ENCODE measurements around the gene ZMYND11.

The ZMYND11 gene

DNA sequence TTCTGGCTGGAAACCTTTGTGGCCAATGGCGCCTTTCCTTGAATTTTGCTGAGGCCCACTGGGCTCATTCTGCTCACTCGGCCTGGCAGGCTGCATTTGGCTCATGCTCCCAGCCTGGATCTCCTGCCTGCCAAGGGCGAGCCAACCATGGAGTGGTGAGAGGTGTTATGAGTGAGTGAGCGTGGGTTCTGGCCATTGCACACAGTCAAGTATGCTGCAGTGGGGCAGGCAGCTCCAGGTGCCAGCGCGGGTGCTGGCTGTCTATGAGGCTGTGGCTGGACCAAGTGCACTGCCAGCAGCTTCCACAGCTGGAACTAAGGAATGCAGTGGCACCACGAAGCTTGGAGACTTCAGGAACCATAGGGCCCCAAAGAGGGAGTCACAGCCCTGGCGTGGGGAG is 43.9 kb upstream of the ZMYND11 start:
- no peak overlapping the region for H3K4me3 ChIP-seq (replicated peaks; ENCODE audit: low read depth, low read length)
- no peak for DNase-seq (ENCODE audit: extremely low read depth, low read depth)
- TF ChIP-seq, protein P1, sequence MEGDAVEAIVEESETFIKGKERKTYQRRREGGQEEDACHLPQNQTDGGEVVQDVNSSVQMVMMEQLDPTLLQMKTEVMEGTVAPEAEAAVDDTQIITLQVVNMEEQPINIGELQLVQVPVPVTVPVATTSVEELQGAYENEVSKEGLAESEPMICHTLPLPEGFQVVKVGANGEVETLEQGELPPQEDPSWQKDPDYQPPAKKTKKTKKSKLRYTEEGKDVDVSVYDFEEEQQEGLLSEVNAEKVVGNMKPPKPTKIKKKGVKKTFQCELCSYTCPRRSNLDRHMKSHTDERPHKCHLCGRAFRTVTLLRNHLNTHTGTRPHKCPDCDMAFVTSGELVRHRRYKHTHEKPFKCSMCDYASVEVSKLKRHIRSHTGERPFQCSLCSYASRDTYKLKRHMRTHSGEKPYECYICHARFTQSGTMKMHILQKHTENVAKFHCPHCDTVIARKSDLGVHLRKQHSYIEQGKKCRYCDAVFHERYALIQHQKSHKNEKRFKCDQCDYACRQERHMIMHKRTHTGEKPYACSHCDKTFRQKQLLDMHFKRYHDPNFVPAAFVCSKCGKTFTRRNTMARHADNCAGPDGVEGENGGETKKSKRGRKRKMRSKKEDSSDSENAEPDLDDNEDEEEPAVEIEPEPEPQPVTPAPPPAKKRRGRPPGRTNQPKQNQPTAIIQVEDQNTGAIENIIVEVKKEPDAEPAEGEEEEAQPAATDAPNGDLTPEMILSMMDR (IDR thresholded peaks at IDR 0.05; ENCODE audit: low read depth, low read length, missing control alignments): no peak

DNA sequence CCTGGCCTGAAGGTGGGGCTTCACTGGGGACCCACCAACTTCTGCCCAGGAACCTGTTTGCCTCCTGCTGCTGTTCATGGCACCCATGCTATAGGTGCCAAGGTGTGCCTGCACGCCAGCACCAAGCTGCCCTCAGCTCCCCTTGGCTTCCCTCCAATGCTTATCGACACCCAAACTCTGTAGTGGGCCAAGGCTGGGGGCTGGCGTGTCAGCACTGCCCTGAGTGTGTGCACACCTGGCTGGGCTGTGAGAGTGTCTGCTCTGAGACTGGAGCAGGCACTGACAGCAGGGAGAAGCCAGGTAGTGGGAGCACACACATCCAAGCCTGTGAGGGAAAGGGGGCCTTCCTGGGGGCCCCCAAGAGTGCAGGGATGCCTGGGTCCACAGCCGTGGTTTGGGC is 43.1 kb upstream of the ZMYND11 start:
- TF ChIP-seq, protein P1 (IDR thresholded peaks at IDR 0.05; ENCODE audit: low read depth, low read length, missing control alignments): no peak
- no peak overlapping the region for H3K4me3 ChIP-seq (replicated peaks; ENCODE audit: low read depth, low read length)
- DNase-seq (ENCODE audit: extremely low read depth, low read depth): no peak

- no peak for DNase-seq (ENCODE audit: extremely low read depth, low read depth)
- TF ChIP-seq, protein P1 (IDR thresholded peaks at IDR 0.05; ENCODE audit: low read depth, low read length, missing control alignments): no peak
- H3K4me3 ChIP-seq (replicated peaks; ENCODE audit: low read depth, low read length): no peak overlapping the region
Measured at GRCh38 chr10:92846-93245, 42.4 kb upstream of the ZMYND11 start.

- TF ChIP-seq, protein P1 (IDR thresholded peaks at IDR 0.05; ENCODE audit: low read depth, low read length, missing control alignments): no peak
- no peak overlapping the region for H3K4me3 ChIP-seq (replicated peaks; ENCODE audit: low read depth, low read length)
- DNase-seq (ENCODE audit: extremely low read depth, low read depth): no peak
Measured at GRCh38 chr10:94613-95012, 40.6 kb upstream of the ZMYND11 start.

GRCh38 chr10:95356-96115 is 39.7 kb upstream of the ZMYND11 start:
- TF ChIP-seq, protein P1 (IDR thresholded peaks at IDR 0.05; ENCODE audit: low read depth, low read length, missing control alignments): no peak
- no peak overlapping the region for H3K4me3 ChIP-seq (replicated peaks; ENCODE audit: low read depth, low read length)
- no peak for DNase-seq (ENCODE audit: extremely low read depth, low read depth)

- TF ChIP-seq, protein P1 (IDR thresholded peaks at IDR 0.05; ENCODE audit: low read depth, low read length, missing control alignments): no peak
- no peak for DNase-seq (ENCODE audit: extremely low read depth, low read depth)
- no peak overlapping the region for H3K4me3 ChIP-seq (replicated peaks; ENCODE audit: low read depth, low read length)
Measured at GRCh38 chr10:96466-96865, 38.8 kb upstream of the ZMYND11 start.

DNA sequence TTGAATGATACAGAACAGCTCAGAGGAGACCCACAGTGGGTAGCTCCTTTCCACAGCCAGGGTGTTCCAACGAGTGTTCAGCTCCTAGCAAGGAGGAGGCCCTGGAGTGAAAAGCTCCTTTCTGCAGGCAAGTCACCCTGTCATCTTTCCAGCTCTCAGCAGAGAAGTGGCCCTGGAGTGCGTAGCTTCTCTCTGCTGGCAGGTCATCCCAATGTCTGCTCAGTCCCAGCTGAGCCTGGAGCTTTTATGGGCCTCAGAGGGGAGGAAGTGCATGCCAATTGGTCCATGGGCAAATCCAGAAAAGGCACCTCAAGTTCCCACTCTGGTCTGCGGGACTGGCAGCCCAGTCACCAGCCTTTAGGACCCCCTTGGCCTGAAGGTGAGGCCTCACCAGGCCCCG is 30.8 kb upstream of the ZMYND11 start:
- no peak for DNase-seq (ENCODE audit: extremely low read depth, low read depth)
- TF ChIP-seq, protein P1 (IDR thresholded peaks at IDR 0.05; ENCODE audit: low read depth, low read length, missing control alignments): no peak
- no peak overlapping the region for H3K4me3 ChIP-seq (replicated peaks; ENCODE audit: low read depth, low read length)
